Activated CD8-positive, alpha-beta T cell treated with anti-CD3 and anti-CD28 coated beads, Interleukin-2, amount 10 ng/mL, durations not matched to agents 7 days and 5 days (primary cell): ENCODE data around the gene DDR2. TPM values are rescaled to one million over a fixed set of nuclear protein-coding genes. Genes with fewer than 3 reads are reported as not detected.
"Not testable (repeated sequence)": the region's sequence is repeated elsewhere in the genome, so short reads cannot be mapped to it uniquely, and the experiment has no call there.

Source experiments
- ATAC-seq: fragments of 150-1000 bp; cut with Tn5 transposase; one replicate; pipeline ENCODE4 v1.10.0; 2021; ENCODE audit warnings: moderate library complexity
- CTCF ChIA-PET: fragments of 350-600 bp; sonication (Branson Sonifier 250); formaldehyde crosslinking; loops from one replicate; lab custom pipeline; 2021; ENCODE audit warnings: antibody characterized with exemption; lab: Charles Lee
- POLR2A ChIA-PET: fragments of 350-600 bp; sonication (Branson Sonifier 250); formaldehyde crosslinking; loops from one replicate; lab custom pipeline; 2021; ENCODE audit warnings: antibody characterized with exemption; lab: Charles Lee
- DNase-seq: peaks from one replicate; pipeline ENCODE4 v3.0.0-alpha.2; 2020
- H3K27ac Mint-ChIP-seq: one replicate; pipeline ENCODE4 v1.8.0; 2021; ENCODE audit warnings: mild to moderate bottlenecking, mixed read lengths
- H3K27me3 Mint-ChIP-seq: one replicate; pipeline ENCODE4 v1.8.0; 2021; ENCODE audit warnings: low read depth, mixed read lengths
- H3K36me3 Mint-ChIP-seq: one replicate; pipeline ENCODE4 v1.8.0; 2021; ENCODE audit warnings: low read depth, mixed read lengths
- H3K4me1 Mint-ChIP-seq: one replicate; pipeline ENCODE4 v1.8.0; 2021; ENCODE audit warnings: low read depth, mixed read lengths
- H3K4me3 Mint-ChIP-seq: one replicate; pipeline ENCODE4 v1.8.0; 2021; ENCODE audit warnings: mild to moderate bottlenecking, mixed read lengths
- H3K9me3 Mint-ChIP-seq: one replicate; pipeline ENCODE4 v1.8.0; 2022; ENCODE audit warnings: mixed read lengths; ENCODE audit not compliant: insufficient read depth
- total RNA-seq, 2 experiments: library from RNA; stranded (reverse); gene quantifications; one replicate each; pipeline ENCODE4 v1.2.3, GENCODE V29; 2021

DDR2 gene
- total RNA-seq, 2 experiments from 2014 or later: 0.08 TPM

DNA sequence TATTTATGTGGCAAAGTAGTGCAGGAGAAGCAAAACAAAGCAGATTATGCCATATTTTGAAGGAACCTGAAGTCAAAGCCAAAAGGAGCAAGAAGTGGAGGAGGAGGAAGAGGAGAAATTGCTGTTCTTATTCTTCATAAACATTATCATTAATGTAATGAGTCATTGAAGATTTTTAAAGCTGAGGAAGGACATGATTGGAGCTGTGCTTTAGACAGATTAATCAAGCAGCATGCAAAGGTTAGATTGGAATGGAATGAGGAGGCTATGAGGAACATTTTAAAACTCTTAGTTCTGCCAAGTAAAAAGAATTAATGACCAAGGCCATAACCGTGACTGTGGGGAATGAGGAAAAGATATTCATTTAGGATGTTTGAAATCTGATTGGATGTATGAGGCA lies 125.2 kb downstream of the DDR2 start:
- ATAC-seq: no peak
- Mint-ChIP-seq H3K27me3 (no peaks in the 10 kb centered on the region), H3K4me3 (no peak overlapping the region), H3K27ac (no peak overlapping the region), H3K4me1 (no peaks in the 10 kb centered on the region), H3K9me3 (no peaks in the 10 kb centered on the region), H3K36me3 (no peaks in the 10 kb centered on the region)
- ChIA-PET POLR2A (no interaction called here), CTCF (no interaction called here)
- no peak for DNase-seq

DNA sequence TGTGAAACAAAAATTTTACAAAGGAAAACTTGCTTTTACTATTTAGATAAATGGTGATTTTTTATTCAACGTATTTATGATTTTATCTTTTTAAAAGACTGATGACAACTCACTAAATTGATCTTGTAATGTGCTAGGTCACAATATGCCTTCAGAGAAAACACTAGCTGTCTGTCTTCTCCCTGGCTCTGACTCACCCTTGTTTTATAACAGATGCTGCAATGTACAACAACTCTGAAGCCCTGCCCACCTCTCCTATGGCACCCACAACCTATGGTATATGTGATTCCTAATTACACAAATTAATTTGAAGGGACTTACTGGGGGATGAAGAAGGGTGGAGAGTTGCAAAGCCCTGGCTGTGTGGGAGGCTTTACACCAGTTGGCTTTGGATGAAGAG lies 133.5 kb downstream of the DDR2 start:
- ChIA-PET CTCF (no interaction called here), POLR2A (no interaction called here)
- no peaks in the 10 kb centered on the region for H3K27me3 Mint-ChIP-seq
- H3K36me3 Mint-ChIP-seq: no peaks in the 10 kb centered on the region
- H3K9me3 Mint-ChIP-seq: no peaks in the 10 kb centered on the region
- H3K27ac Mint-ChIP-seq: no peak overlapping the region
- no peak overlapping the region for H3K4me3 Mint-ChIP-seq
- no peak for DNase-seq
- H3K4me1 Mint-ChIP-seq: no peaks in the 10 kb centered on the region
- ATAC-seq: no peak

DNA sequence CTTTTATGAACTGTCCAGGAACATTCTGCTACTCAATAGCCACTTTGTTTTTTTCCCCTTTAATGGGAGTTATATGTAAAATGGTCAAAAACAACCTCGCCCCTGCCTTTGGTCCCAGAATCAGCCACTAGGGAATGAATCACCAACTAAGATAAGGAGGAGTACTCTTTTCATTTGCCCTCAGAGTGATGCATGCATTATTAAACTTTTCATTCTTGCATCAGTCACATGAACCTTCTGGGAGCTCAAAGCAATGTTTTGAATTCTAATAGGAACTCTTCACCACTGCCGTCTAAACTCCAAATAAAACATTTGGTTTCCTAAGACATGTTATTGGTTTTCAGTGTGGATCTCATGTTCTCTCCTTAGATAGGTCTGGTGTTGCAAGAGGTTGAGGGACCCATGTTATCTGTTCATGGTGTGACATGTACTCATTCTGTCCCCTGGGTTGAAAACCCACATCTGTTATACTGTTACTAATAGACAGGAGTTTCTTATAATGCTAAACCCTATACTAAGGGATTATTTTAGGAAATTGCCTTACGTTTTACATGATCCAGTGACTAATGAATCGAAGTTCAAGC lies 140.4 kb downstream of the DDR2 start:
- POLR2A ChIA-PET: no interaction called here
- H3K9me3 Mint-ChIP-seq: no peaks in the 10 kb centered on the region

DNA sequence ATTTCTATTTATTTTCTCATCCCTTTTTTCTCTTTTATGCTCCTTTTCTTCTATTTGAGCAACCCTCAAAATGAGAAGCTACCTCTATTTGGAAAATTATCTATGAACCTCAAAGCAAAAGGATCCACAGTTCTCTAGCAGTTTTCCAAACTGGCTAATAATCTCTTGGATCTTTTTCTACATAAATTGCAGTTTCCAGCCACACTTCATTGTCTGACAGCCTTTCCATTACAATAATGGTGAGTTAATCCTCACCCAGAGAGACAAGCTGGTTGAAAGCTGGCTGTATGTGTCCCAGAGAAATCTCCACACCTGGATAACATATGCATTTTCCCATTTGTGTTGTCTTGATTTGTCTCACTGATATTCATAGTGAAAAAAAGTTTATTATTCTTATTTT lies 141.7 kb downstream of the DDR2 start:
- Mint-ChIP-seq H3K27ac (no peak overlapping the region), H3K4me3 (no peak overlapping the region), H3K4me1 (no peaks in the 10 kb centered on the region), H3K9me3 (no peaks in the 10 kb centered on the region), H3K36me3 (no peaks in the 10 kb centered on the region), H3K27me3 (peaks cover 14% of the 10 kb centered on the region)
- CTCF ChIA-PET: no interaction called here
- ATAC-seq (no peak), DNase-seq (no peak)
- POLR2A ChIA-PET: no interaction called here

More for the DNA sequence above, 140.4 kb downstream of the DDR2 start:
- H3K36me3 Mint-ChIP-seq: no peaks in the 10 kb centered on the region
- CTCF ChIA-PET: no interaction called here
- ATAC-seq (no peak), DNase-seq (no peak)
- H3K27me3 Mint-ChIP-seq: peaks cover 12% of the 10 kb centered on the region
- no peak overlapping the region for H3K4me3 Mint-ChIP-seq
- H3K27ac Mint-ChIP-seq: no peak overlapping the region
- H3K4me1 Mint-ChIP-seq: no peaks in the 10 kb centered on the region

DNA sequence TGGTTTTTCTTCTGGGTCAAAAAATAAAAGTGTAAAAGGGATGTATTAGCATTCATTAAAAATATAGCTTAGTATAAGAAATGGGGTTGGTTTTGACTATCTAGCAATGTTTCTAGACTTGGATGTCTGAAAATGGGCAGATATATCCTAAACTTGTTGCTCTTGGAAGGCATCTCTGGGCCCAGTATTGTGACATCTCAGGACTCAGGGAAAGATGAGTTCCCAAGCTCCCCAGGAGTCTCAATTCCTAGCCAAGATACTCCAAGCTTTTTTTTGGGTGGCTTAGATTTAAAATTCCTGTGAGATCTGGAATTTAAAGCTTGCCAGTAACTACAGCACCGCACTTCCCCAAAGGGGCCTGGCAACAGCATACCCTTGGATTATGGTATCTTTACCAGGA lies 146.8 kb downstream of the DDR2 start:
- no peak overlapping the region for H3K27ac Mint-ChIP-seq
- H3K9me3 Mint-ChIP-seq: no peaks in the 10 kb centered on the region
- ATAC-seq (no peak), DNase-seq (no peak)
- peaks cover 32% of the 10 kb centered on the region for H3K27me3 Mint-ChIP-seq
- POLR2A ChIA-PET: interaction anchor here (0.7 kb wide), 1 partner anchor 41 kb away, joined by 3 read pairs; no protein-coding TSS in a partner anchor
- no peaks in the 10 kb centered on the region for H3K4me1 Mint-ChIP-seq
- no peak overlapping the region for H3K4me3 Mint-ChIP-seq
- CTCF ChIA-PET: interaction anchor here (1.1 kb wide), 1 partner anchor 69 kb away, joined by 3 read pairs; no protein-coding TSS in a partner anchor
- H3K36me3 Mint-ChIP-seq: no peaks in the 10 kb centered on the region

DNA sequence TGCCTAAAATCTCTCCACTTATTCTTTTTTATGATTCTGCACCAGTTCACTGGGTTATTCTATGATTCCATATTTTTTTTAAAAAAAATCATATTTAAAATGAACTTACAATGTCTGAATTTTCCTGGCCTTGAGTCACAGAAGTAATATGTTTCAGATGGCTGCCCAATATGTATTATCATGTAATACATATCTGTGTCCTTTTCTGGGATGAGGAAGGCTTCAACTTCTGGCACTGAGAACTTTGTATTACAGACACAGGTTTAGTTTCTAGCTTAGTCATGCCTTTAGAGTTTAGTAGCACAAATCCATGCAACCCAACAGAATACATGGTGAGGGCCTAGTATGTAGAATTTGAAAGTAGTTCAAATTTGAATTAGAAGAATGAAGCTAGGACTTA lies 150.4 kb downstream of the DDR2 start:
- DNase-seq: no peak
- ATAC-seq: no peak
- Mint-ChIP-seq H3K27me3 (peaks cover 28% of the 10 kb centered on the region), H3K27ac (no peak overlapping the region), H3K4me1 (no peaks in the 10 kb centered on the region), H3K9me3 (no peaks in the 10 kb centered on the region), H3K4me3 (no peak overlapping the region), H3K36me3 (no peaks in the 10 kb centered on the region)
- ChIA-PET CTCF (no interaction called here), POLR2A (no interaction called here)

DNA sequence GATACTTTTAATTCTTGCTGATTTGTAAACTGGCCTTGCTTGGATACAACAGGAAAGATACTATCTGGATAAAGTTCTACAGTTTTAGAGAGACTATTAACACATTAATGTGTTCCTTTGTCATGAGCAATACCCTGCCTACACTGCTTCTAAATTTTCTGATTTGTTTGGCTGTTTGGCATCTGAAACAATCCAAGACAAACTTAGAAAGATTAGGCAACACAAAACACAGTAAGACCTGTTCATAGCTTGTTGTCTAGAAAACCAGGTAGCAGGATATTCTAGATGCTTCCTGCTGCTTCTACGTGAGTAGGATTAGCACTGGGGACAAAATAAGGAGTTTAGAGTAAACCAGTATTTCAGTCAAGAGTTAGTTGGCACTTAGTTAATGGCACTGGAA lies 152.7 kb downstream of the DDR2 start:
- DNase-seq, CTCF ChIA-PET, ATAC-seq, H3K27ac Mint-ChIP-seq, H3K4me3 Mint-ChIP-seq, H3K36me3 Mint-ChIP-seq, H3K4me1 Mint-ChIP-seq, POLR2A ChIA-PET, H3K9me3 Mint-ChIP-seq: not testable (repeated sequence)
- peaks cover 24% of the 10 kb centered on the region for H3K27me3 Mint-ChIP-seq

DNA sequence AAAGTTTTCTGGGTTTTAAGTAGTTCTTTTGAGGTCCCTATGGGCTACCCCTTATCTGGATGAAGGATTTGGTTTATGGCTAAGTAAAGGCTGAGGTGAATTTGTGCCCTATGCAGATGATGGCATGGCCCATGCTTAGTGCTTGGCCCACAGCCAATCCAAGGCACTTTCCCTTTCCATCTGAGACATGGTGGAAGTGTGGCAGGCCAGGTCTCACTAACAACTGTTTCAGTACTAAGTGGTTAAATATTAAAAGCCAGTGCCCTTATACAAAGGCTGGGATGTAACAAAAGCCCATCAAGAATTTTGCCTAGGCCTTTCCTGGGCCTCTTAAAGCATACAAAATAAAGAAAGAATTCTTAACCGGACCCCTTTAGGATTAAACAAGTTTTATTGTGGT lies 156.5 kb downstream of the DDR2 start:
- H3K27me3 Mint-ChIP-seq, DNase-seq, H3K4me3 Mint-ChIP-seq, H3K27ac Mint-ChIP-seq, ATAC-seq, H3K36me3 Mint-ChIP-seq, POLR2A ChIA-PET, H3K9me3 Mint-ChIP-seq, CTCF ChIA-PET: not testable (repeated sequence)
- peaks cover 14% of the 10 kb centered on the region for H3K4me1 Mint-ChIP-seq

DNA sequence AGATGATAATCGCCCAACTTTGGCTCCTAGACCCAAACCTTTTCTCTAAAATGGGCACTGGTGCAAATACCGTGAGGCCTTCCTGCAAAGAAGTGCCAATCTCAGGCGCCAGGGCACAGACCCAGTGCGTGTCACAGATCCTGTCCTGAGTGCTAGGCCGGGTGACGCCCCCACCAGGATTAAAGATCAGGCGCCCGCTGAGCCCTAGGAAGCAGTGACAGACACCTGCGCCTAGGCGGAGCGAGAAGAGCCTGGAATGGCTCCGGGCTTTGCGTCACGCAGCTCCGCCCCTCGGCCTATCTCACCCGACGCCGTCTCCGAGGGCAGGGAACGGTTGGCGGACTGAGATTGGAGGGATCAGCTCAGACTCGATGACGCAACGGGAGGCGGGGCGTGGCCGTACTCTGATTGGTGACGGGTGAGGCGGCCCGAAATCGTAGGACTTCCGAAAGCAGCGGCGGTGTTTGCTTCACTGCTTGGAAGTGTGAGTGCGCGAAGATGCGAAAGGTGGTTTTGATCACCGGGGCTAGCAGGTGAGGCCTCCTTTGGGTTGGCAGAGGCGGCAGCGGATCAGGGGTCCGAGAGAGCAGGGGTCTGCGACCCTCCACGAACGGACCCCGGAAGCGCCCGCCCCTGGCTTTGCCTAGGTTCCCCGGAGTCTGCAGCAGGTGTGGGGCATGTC lies 158.2 kb downstream of the DDR2 start, which contains the start of gene HSD17B7:
TSS of gene HSD17B7 (plus strand) at position 400 of the 682 bp plus-strand sequence. CDS start at position 499, 99 bp downstream.
- POLR2A ChIA-PET, CTCF ChIA-PET: not testable (repeated sequence)
- ATAC-seq: peak; percentile 99

DNA sequence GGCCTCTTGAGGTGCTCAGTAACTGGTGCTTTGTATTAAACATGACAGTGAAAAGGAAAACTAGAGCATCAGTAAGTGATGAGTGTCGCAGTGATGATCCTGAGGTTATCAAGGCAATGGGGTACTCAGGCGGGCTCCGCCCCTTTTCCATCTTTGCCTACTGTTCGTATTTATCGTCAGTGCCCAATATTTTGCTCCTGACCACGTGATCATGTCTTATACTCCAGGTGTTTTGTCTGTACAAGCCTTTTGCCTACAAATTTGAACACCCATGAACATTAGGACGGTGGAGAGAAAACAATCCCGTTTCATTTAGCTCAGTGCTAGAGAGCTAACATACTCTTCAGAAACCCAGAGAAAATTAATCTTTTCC lies 158.7 kb downstream of the DDR2 start:
- H3K36me3 Mint-ChIP-seq: peaks cover 12% of the 10 kb centered on the region
- H3K27me3 Mint-ChIP-seq, POLR2A ChIA-PET, CTCF ChIA-PET, H3K9me3 Mint-ChIP-seq: not testable (repeated sequence)
- peak overlapping the region; percentile 86 for H3K4me3 Mint-ChIP-seq
- DNase-seq (peak; percentile 24), ATAC-seq (peak; percentile 12)
- H3K4me1 Mint-ChIP-seq: peaks cover 18% of the 10 kb centered on the region
- peak overlapping the region; percentile 95 for H3K27ac Mint-ChIP-seq

More for the DNA sequence above, 158.2 kb downstream of the DDR2 start, which contains the start of gene HSD17B7:
- H3K36me3 Mint-ChIP-seq, H3K27me3 Mint-ChIP-seq, H3K9me3 Mint-ChIP-seq: not testable (repeated sequence)
- Mint-ChIP-seq H3K4me1 (peaks cover 16% of the 10 kb centered on the region), H3K4me3 (peak within 1 kb of the TSS; percentile 86), H3K27ac (peak within 1 kb of the TSS; percentile 95)
- peak; percentile 77 for DNase-seq

DNA sequence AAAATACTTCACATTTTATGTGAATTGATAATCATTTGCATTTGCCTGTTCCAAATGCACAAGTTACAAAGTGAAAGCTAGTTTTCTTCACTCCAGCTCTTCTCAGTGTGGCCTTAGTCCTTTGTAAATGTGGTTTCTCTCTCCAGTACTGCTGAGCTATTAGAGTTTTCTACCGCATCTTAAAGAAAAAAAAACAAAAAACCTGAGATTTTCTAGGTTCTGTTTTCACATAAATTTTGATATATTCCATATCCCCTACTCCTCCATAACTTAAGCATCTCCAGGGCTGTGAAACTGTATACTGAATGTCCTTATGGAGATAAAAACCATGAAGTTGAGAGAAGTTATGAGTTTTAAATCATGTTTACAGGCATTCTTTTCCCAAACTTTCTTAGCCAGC lies 162.0 kb downstream of the DDR2 start:
- ATAC-seq, H3K4me3 Mint-ChIP-seq, H3K27me3 Mint-ChIP-seq, CTCF ChIA-PET, H3K9me3 Mint-ChIP-seq, DNase-seq, POLR2A ChIA-PET, H3K27ac Mint-ChIP-seq: not testable (repeated sequence)
- Mint-ChIP-seq H3K36me3 (peaks cover 32% of the 10 kb centered on the region), H3K4me1 (peaks cover 19% of the 10 kb centered on the region)

DNA sequence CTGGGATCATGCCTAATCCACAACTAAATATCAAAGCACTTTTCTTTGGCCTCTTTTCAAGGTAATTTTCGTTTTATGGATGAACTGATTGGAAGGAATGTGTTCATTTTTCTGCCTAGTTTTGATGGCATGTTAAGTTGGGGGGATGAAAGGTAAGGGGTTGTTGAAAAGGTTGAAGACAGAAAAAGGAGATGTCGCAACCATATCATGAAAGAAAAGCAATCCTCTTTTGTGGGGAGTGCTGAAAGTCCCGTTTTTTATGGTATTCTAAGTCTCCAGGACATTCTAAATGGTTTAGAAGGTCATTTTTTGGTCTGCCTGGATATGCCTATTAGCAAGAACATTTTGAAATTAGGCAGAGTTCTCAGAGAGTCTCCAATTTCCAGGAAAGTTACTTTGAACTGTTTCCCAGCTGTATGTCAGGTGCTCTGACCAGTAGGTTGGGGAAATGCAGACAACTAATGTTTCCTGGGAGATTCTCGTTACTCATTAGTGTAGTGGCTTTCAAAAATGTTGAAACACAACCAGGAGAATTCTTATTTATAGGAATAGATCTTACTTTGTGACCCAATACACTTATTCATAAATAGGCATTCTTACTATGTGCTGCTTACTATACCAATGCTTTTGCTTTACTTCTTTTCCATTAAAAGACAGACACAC lies 164.5 kb downstream of the DDR2 start:
- H3K27ac Mint-ChIP-seq, H3K4me3 Mint-ChIP-seq, POLR2A ChIA-PET, ATAC-seq, H3K27me3 Mint-ChIP-seq, H3K9me3 Mint-ChIP-seq, DNase-seq, CTCF ChIA-PET: not testable (repeated sequence)
- Mint-ChIP-seq H3K4me1 (peaks cover 13% of the 10 kb centered on the region), H3K36me3 (peaks cover 53% of the 10 kb centered on the region)
